Peyer's patch (tissue), 4 donors: ENCODE results near the gene RNASE11.
"Not testable (repeated sequence)": the region's sequence is repeated elsewhere in the genome, so short reads cannot be mapped to it uniquely, and the experiment has no call there.

Source experiments
- CTCF ChIP-seq, 6 experiments: fragments of 450-650 bp in 4 of 6; fragments of 200-600 bp in 2 of 6; sonication (generic) in 1 of 6; IDR thresholded peaks; one replicate each; pipeline ENCODE4 v1.5.1; 2017 to 2019; ENCODE audit warnings: antibody characterized with exemption in 6 of 6, mild to moderate bottlenecking in 3 of 6, moderate library complexity in 1 of 6
- POLR2A ChIP-seq, 2 donors: fragments of 450-650 bp; IDR thresholded peaks; one replicate each; pipeline ENCODE4 v1.5.1; 2017; ENCODE audit warnings: antibody characterized with exemption in 2 of 2, mild to moderate bottlenecking in 2 of 2, moderate library complexity in 2 of 2

GRCh38 chr14:20569865-20570264, 17.9 kb downstream of the RNASE11 start:
- not testable (repeated sequence) for TF ChIP-seq CTCF, POLR2A (IDR thresholded peaks at IDR 0.05)
